ENCODE data around the gene ANKMY1. TPM values are rescaled to one million over a fixed set of nuclear protein-coding genes. Genes with fewer than 3 reads are reported as not detected.

ANKMY1 gene
- total and polyA plus RNA-seq, 2 of the 13 experiments (the other 11 are each of a cell fraction or from before 2014, with no cell fraction given) = 11.7 to 18.8 TPM

GRCh38 chr2:240604939-240605716 lies 47.3 kb upstream of the ANKMY1 start (continued):
- TF ChIP-seq SNAPC4 (CRISPR knock-in tag; IDR thresholded peaks at IDR 0.05) (no peak), ZNF773 (CRISPR knock-in tag; IDR thresholded peaks at IDR 0.05; ENCODE audit: borderline replicate concordance) (no peak), HBP1 (CRISPR knock-in tag; IDR thresholded peaks at IDR 0.05; ENCODE audit: low read depth) (peak; percentile 55; the same call in 1 of the 2 replicates), ZBTB14 (CRISPR knock-in tag; IDR thresholded peaks at IDR 0.05) (no peak), NR1H2 (CRISPR knock-in tag; IDR thresholded peaks at IDR 0.05; ENCODE audit: borderline replicate concordance, low read depth) (peak; percentile 74; the same call in 1 of the 2 replicates), TEF (CRISPR knock-in tag; IDR thresholded peaks at IDR 0.05) (no peak), ZFP36L1 (CRISPR knock-in tag; IDR thresholded peaks at IDR 0.05) (no peak), ZNF841 (CRISPR knock-in tag; IDR thresholded peaks at IDR 0.05; ENCODE audit: borderline replicate concordance) (no peak), FOXC1 (CRISPR knock-in tag; IDR thresholded peaks at IDR 0.05; ENCODE audit: borderline replicate concordance) (no peak), ATF1 (CRISPR knock-in tag; IDR thresholded peaks at IDR 0.05) (no peak), ETV5 (CRISPR knock-in tag; IDR thresholded peaks at IDR 0.05; ENCODE audit: borderline replicate concordance) (peak; percentile 89), PRPF4 (IDR thresholded peaks at IDR 0.05; ENCODE audit: low read depth, low read length, poor library complexity, severe bottlenecking) (no peak), HNF1A (IDR thresholded peaks at IDR 0.05; ENCODE audit: low read depth) (0 out of 2 replicates have a peak, but pooled peaks have one; percentile 35), HNF1A (CRISPR knock-in tag; IDR thresholded peaks at IDR 0.05; ENCODE audit: borderline replicate concordance) (peak; percentile 50; the same call in 1 of the 2 replicates), KLF15 (CRISPR knock-in tag; IDR thresholded peaks at IDR 0.05; ENCODE audit: borderline replicate concordance) (0 out of 2 replicates have a peak, but pooled peaks have one; percentile 18)

Data from HepG2 (cell line).